GM18508 (cell line): ENCODE results near the gene TFR2.
"Not testable (repeated sequence)": the region's sequence is repeated elsewhere in the genome, so short reads cannot be mapped to it uniquely, and the experiment has no call there.

Experiments
- ATAC-seq: cut with Tn5 transposase; IDR thresholded peaks from one replicate; pipeline ENCODE4 v1.9.1; 2021; ENCODE audit warnings: moderate number of reproducible peaks; ENCODE audit not compliant: insufficient read depth, unreplicated experiment

TFR2 gene

DNA sequence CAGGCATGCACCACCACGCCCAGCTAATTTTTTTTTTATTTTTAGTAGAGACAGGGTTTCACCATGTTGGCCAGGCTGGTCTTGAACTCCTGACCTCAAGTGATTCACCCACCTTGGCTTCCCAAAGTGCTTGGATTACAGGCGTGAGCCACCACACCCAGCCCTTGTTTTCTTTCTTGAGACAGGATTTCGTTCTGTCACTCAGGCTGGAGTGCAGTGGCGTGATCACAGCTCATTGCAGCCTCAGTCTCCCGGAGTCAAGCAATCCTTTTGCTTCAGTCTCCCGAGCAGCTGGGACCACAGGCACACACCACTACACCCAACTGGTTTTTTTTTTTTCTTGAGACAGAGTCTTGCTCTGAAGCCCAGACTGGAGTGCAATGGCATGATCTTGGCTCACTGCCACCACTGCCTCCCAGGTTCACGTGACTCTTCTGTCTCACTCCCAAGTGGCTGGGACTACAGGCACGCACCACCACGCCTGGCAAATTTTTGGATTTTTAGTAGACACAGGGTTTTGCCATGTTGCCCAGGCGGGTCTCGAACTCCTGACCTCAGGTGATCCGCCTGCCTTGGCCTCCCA is 20.9 kb upstream of the TFR2 start:
- ATAC-seq, result not testable (repeated sequence)

DNA sequence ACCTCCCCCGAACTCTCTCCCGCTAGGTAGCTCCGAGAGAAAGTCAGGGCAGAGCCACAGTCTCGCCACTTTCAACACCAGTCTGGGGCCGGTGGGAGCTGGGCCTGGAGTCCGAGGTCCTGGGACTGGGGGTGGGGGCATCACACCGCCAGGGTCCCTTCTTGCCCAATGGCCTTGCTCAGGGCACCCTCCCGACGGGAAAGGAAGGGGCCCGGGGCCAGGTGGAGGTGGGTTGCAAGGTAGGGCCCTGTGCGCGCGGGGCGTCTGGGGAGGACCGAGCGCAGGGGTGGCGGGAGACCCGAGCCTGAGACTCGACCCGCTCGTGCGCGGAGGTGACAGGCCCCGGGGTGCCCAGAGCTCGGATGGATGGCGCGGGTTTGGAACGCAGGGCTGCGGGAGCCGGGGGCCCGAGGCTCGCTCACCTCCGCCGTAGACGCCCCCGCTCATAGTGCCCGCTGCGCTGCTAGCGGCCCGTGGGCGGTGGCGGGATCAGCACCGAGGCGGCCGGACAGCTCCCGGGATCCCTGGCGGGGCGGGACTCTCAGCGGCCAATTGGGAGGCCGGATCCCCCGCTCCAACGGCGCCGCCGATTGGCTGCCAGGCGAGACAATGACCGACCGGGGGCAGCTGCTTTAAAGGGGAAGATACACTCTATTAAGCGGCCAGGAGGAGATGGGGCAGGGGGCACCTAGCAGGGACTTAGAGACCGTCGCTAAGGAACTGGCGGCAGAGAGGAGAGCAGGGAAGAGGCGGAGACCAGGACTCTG is 14.7 kb upstream of the TFR2 start, which contains the start of gene ACTL6B:
Gene ACTL6B (minus strand): TSS at position 541 of the 767 bp plus-strand sequence. CDS start 94 bp downstream, at position 447.
- no peak for ATAC-seq

DNA sequence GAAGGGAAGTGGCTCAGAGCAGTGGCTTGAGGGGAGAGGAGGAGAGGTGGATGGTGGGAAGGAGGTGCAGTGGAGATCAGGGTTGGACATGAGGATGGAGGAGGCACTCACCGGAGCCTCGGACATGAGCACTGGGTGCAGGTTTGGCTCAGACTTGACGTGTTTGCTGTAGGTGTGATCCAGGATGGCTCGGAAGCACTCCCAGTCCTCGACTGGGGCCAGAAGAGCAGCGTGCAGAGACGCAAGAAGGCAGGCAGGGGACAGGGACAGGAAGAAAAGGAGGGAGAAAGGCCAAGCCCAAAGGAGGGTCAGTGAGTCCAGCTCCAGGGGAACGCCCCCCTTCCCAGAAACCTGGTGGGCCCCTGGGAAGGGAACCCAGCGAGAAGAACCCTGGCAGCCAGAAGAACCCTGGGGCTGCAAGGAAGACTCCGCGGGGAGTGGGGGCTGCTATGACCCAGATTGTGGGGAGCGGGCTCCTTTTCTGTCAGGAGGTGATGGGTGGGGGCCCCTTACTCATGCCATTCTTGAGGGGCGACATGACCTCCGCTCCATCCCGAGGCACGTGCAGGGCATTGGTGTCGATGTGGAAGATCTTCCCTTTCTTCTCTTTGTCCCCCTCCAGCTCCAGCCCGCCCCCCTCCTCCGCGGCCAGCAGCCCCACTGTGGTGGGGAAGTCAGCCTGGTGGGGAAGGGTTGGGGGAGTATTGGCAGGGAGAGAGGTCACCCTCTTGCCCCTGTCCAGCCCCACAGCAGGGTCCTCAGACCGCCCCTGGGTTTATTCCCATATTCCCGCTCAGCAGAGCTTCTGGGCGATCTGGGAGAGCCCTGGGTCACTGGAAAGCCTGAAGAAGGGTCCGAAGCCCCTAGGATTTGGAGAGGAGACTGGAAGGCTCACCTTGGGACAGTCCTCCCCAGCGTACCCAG is 13.8 kb upstream of the TFR2 start:
- no peak for ATAC-seq

DNA sequence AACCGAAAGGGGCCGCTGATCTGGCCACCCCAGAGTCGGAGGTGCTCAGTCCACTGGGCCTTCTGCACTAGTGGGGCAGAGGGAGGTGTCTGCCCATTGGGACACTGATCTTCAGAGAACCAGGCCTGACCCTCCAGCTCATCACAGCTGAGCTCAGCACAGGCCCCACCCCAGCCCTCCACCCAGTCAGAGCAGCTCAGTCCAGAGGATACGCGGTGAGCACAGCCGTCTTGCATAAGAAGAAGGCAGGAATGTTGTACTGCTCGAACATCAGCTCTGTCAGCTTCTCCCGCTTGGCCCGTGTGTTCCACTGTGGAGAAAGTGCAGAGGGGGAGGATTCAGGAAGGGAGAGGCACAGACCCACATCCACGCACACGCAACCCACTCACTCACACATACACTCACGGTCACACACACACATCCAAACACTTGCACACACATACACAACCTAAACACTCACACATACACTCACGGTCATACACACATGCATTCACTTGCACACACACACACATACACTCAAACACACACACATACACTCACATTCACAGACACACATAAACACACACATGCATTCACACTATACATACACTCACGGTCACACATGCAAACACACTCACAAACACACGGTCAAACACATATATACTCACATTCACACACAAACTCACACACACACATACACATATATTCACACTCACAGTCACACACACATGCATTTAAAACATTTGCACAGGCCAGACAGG is 8.6 kb upstream of the TFR2 start:
- ATAC-seq, result no peak

DNA sequence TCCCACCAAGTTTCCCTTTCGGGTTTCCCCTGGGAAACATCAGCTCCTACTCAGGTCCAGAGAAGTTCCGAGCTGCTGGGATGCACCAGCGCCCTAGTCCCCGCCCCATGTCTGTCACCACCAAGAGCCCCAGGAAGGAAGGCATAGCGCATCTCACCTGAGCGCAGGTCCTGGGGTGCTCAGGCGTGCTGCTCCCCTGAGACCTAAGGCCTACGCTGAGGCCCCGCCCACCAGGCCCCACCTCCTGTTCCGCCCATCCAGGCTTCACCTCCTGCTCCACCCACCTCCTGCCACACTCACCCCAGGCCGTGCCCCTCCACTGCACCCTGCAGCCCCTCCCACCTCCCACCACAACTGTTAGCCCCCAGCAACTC is 1.2 kb upstream of the TFR2 start:
- no peak for ATAC-seq

DNA sequence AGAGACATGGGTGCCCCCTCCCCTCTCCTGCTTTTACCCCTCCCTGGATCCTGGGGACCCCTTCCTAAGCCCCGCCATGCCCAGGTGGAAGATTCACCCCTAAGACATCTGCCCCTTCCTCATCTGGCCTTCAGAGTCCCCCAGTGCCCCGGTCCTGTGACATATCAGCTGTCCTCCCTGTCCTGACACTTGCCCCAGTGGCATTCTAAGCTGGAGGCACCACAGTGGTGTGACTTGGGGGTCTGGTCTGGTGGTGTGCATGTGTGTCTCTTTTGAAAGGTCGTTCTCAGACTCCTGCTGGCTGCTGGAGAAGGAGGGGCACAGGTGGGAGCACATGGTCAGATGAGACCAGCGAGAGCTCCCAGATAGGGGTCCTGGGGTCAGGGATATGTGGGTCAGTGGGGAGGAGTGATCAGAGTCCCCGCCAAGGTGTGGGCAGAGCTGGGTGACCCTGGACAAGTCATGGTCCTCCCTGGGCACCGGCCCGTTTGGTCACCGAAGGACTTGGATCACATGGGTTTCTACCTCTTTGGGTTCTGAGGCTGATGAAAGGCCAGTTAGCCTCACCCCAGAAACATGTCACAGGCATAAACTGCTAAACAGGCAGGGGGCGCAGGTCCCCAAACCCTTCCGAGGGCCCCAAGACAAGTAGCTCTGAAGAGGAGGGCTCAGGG is 645 bp upstream of the TFR2 start:
- no peak for ATAC-seq

DNA sequence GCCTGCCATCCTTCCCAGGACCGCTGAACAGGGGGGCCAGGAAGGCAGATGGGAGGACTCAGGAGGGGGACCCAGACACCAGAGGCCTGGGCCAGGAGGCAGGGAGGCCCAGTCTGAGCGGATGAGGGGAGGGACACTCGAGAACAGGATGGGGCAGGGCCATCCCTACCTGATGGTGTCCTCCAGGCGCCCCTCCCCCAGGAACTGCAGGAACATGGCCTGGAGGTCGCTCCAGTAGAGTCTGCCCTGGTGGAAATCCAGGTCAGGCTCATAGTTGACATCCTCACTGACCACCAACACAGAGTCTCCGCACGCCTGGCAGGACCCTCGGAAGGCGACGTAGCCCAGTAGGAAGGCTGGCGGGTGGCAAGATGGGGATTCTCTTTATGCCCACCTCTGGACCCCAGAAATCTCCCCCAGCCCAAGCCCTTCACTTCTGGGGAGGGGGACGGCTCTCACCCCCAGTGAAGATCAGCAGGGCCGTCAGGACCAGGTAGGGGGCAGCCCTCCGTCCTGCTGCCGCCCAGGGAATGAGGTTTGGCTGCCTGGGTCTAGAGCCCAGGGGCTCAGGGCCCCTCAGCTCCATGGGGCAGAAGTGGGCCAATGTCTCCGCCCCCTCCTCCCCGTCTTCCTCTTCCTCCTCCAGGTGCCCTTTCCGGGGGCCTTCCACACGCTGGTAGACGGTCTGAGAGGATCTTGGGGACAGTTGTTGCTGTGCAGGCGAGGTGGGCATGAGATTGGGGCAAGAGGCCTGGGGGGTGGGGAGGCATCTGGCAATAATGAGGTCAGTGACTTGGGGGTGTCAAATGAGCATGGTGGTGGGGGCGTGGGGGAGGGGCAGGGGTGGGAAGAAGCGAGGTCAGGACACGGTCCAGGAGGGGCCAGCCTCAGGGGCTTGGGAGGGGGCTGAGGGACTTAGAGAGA is 573 bp downstream of the TFR2 start:
- ATAC-seq, result no peak

DNA sequence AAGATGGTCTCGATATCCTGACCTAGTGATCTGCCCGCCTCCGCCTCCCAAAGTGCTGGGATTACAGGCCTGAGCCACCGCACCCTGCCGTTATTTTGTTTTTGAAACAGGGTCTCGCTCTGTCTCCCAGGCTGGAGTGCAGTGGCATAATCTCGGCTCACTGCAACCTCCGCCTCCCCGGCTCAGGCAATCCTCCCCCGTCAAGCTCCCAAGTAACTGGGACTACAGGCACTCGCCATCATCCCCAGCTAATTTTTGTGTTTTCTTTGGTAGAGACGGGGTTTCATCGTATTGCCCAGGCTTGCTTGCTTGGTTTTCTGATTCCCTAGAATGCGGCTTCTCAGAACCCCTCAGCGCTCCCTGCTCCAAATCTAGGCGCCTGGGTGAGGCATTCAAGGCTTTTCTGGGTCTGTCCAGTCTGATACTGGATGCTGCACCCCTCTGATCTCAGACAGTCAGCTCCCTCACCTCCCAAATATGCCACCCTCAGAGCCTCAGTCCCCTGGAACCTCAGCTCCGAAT is 1.3 kb downstream of the TFR2 start:
- ATAC-seq, result no peak

DNA sequence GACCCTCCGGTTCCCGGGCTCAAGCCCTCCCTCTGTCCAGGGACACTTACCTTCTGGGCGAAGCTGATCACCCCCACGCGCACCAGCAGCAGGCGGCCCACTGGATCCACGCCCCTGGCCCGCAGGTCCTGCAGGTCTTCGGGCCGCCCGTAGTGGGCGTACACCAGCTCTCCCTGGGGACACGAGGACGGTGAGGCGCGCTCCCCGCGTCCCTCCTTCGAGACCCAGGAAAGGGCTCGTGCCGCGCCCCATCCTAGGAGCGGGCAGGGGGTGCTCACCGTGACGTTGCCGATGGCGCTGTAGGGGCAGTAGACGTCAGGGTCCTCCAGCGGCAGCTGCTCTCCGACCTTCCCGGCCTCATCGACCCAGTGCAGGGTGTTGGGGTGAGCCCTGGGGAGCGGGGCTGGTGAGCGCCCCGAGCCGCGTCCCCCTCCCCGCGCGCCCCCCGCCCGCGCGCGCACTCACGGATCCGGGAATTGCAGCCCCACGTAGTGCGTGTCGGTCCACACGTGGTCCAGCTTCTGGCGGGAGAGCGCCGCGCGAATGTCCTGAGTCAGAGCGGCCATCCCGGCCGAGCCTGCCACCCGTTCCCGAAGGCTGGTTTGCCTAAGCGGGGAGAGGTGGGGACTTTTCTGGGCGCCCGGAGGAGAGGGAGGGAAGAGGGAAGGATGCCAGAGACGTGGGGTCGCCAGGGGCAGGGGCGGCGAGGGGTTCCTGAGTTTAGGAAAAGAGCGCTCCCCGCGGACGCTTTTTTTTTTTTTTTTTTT is 8.2 kb downstream of the TFR2 start:
- ATAC-seq, result no peak

DNA sequence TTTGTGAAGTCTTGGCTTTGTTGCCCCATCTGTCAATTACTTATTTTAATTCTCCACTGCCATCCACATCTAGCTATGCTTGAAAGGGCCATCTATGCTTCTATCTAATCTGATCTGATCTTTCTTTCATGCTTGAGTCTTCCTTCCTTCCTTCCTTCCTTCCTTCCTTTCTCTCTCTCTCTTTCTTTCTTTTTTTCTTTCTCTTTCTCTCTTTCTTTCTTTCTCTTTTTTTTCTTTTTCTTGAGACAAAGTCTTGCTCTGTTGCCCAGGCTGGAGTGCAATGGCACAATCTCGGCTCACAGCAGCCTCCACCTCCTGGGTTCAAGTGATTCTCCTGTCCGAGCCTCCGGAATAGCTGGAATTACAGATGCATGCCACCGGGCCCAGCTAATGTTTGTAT is 11.3 kb downstream of the TFR2 start:
- no peak for ATAC-seq

DNA sequence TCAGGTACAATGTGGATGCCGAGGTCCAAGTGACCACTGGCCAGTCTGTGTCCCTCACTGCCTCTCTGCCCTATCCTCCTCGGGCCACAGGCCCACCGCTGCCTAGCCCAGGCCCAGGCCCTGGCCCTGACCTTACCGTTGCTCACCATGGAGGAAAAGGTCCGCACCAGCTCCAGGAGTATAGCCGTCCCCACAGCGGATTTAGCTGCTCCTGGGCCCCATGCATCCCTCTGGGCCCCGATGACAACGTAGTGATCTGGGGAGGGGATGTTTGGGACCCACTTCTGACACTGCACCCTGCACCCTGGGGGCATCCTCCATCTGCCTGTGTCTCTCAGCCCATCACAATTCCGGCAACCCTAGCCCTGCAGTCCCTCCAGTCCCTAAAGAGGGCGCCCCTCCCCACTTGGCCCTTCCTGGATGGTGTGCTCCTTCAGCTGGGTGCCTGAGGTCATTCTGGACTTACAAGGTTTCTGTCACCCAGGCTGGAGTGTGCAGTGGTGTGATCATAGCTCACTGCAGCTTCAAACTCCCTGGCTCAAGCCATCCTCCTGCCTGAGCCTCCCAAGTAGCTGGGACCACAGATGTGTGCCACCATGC is 12.1 kb downstream of the TFR2 start:
- no peak for ATAC-seq

DNA sequence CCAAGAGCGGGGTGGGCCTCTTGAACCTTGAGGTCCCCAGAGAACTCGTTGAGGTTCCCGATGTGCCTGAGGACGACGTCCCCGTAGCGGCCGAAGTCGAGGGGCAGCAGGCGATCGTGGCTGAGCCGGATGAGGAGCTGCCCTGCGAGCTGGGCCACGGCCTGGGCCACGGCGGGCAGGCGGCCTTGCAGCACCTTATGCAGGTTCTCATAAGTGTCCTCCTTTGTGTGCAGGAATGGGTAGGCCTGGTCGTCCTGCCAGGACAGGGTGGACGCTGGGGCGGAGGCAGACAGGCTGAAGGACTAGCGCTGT is 14.2 kb downstream of the TFR2 start:
- ATAC-seq, result no peak

DNA sequence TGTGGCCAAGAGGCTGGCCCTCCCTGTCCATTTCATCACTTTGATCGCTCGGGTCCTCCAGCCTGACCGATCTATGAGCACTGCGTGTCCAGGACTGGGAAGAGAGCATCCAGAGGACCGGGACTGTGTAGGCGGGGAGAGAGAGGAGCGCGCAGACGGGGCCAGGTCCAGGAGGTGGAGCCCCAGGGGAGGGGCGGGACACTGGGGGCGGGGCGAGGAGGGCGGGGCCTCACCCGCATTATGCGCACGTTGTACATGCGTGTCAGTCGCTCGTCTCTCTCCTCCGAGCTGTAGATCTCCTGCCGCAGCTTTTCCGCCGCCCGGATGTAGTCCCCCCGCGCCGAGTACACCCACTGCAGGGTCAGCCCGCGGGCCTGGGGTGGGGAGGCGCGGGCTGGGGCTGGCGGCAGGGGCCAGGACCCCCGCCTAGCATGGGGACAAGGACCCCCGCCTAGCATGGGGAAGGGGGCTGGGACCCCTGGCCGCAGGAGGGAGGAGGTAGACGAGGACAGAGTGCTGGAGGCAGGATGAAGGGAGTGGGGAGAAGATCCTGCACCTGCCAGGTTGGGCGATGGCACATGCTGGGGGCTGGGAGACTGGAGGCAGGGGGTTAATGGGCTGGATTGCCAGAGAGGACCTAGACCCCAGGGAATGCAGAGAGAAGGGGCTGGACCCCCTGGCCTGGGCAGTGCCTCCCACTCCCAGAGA is 14.7 kb downstream of the TFR2 start:
- no peak for ATAC-seq

DNA sequence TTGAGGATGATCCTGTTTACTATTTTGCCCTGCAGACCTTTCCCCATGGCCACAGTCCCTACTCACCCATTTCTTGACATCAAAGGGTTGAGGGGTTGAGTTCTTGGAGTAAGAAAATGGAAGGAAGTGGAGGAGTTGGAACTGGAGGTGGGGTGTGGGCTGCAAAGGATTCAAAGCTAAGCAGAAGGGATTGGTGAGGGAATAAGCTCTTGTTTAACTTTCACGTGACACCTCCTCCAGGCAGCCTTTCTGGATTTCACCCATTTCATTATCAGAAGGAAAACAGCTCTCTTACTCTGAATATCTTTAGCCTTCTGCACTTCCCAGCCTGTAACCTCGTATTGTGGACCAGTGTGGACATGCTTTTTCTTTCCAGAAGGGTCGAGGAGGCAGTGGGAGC is 15.3 kb downstream of the TFR2 start:
- no peak for ATAC-seq

DNA sequence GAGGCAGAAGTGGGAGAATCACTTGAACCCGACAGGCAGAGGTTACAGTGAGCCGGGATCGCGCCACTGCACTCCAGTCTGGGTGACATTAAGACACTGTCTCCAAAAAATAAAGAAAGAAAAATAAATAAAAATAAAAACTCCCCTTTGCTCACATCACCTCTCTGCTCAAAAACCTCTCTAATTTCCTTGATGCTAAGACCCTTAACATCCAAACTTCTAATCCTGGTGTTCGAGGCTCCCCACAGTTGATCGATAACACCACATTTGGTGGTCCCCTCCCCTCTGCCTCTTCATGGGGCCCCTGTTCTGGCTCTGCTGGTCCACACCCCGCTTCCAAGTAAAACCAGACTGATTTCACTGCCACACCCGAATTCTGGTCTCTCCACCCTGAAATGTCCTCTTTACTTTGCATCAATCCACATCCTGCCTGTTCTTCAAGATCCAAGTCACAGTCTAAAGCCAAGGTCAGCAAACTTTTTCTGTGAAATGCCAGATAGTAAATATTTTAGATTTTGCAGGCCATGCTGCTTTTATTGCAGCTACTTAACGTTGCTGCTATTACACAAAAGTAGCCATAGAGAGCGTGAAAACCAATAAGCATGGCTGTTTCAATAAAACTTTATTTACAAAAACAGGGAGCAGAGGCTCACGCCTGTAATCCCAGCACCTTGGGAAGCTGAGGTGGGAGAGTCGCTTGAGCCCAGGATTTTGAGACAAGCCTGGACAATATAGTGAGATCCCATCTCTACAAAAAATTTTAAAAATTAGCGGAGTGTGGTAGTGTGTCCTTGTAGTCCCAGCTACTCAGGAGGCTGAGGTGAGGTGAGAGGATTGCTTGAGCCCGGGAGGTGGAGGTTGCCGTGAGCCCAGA is 17.2 kb downstream of the TFR2 start:
- no peak for ATAC-seq

DNA sequence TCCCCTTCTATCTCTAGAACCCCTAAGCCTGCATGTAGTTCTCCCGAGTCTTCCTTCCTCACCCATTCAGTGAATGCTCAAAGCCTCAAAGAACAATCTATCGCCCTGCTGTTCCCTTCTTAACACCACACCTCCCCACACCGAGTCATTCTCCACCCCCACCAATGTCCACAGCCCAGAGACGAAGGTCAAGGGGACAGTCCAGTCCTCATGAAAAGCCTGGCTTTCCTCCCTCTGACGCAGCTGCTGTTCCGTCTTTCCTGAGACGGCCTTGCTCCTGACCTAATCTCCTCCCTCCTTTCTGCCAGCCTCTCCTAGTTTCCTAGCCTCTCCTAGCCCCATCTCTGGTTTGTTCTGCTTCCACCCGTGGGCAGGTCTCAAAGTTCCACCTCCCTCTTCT is 19.8 kb downstream of the TFR2 start:
- ATAC-seq, result no peak
